Uterus (tissue), 4 donors: ENCODE results near the gene PMAIP1. TPM values are rescaled to one million over a fixed set of nuclear protein-coding genes. Genes with fewer than 3 reads are reported as not detected.

ENCODE experiments used
- DNase-seq, 2 donors: peaks; one replicate each; pipeline ENCODE4 v3.0.0-alpha.2; 2019 to 2020
- H3K27ac ChIP-seq, 2 donors: fragments of 200-600 bp; sonication (generic); 1 replicate in 1 of 2; 2 replicates in 1 of 2; pipeline ENCODE4 v1.5.1; 2016 to 2018
- H3K27me3 ChIP-seq, 2 donors: fragments of 200-600 bp; sonication (generic); one replicate each; pipeline ENCODE4 v1.5.1; 2018 to 2019; ENCODE audit warnings: control low read depth in 1 of 2
- H3K36me3 ChIP-seq, 2 donors: fragments of 200-600 bp; sonication (generic); one replicate each; pipeline ENCODE4 v1.5.1; 2019; ENCODE audit warnings: control low read depth in 1 of 2
- H3K4me1 ChIP-seq, 2 donors: fragments of 200-600 bp; sonication (generic); one replicate each; pipeline ENCODE4 v1.5.1; 2018 to 2019; ENCODE audit warnings: control low read depth in 1 of 2
- H3K4me3 ChIP-seq, 2 donors: fragments of 200-600 bp; sonication (generic); 1 replicate in 1 of 2; 2 replicates in 1 of 2; pipeline ENCODE4 v1.5.1; 2018 to 2019; ENCODE audit warnings: mild to moderate bottlenecking in 1 of 2
- H3K9me3 ChIP-seq, 2 donors: fragments of 200-600 bp; sonication (generic); one replicate each; pipeline ENCODE4 v1.5.1; 2019; ENCODE audit warnings: control low read depth in 1 of 2
- CTCF ChIP-seq, 4 experiments: fragments of 200-600 bp in 2 of 4; fragments of 450-650 bp in 2 of 4; sonication (generic) in 2 of 4; IDR thresholded peaks; one replicate each; pipeline ENCODE4 v1.5.1; 2016 to 2019; ENCODE audit warnings: antibody characterized with exemption in 4 of 4, mild to moderate bottlenecking in 2 of 4, moderate library complexity in 1 of 4
- POLR2A ChIP-seq, 2 donors: fragments of 450-650 bp; IDR thresholded peaks; one replicate each; pipeline ENCODE4 v1.6.1; 2016; ENCODE audit warnings: antibody characterized with exemption in 2 of 2, mild to moderate bottlenecking in 1 of 2, moderate library complexity in 1 of 2
- intact Hi-C: fragments of 100-400 bp; cut with DNase I; formaldehyde crosslinking; loops from one replicate; pipeline ENCODE4 v1.15.1; 2023; ENCODE audit warnings: low total_unique reads
- total RNA-seq, 4 donors: library from RNA; depleted of rRNA in 3 of 4; stranded (reverse); fragments of >200 nt in 3 of 4; gene quantifications; one replicate each; pipeline versions ENCODE4 v1.1.0 to v1.2.4, GENCODE V29; 2014 to 2023
- donor health status: DM: yes; HTN: yes; CAD: no.

The PMAIP1 gene
- total RNA-seq, 4 donors from 2014 or later: 0.82 to 3.5 (median 3.0) TPM

- Histone ChIP-seq H3K4me3 (no peak overlapping the region), H3K4me1 (no peaks in the 10 kb centered on the region), H3K36me3 (no peaks in the 10 kb centered on the region), H3K27me3 (no peaks in the 10 kb centered on the region), H3K27ac (no peak overlapping the region), H3K9me3 (no peaks in the 10 kb centered on the region)
- intact Hi-C loops: no loop called here
- DNase-seq: no peak
- TF ChIP-seq CTCF (IDR thresholded peaks at IDR 0.05): no peak
- TF ChIP-seq POLR2A (IDR thresholded peaks at IDR 0.05): no peak
Observed at GRCh38 chr18:59940068-59940467, 40.3 kb downstream of the PMAIP1 start.

GRCh38 chr18:59941331-59941730 lies 41.5 kb downstream of the PMAIP1 start:
- DNase-seq: no peak
- no peak for TF ChIP-seq POLR2A (IDR thresholded peaks at IDR 0.05)
- TF ChIP-seq CTCF (IDR thresholded peaks at IDR 0.05): no peak
- H3K36me3 ChIP-seq: no peaks in the 10 kb centered on the region
- no peak overlapping the region for H3K4me3 ChIP-seq
- no peak overlapping the region for H3K27ac ChIP-seq
- H3K4me1 ChIP-seq: no peaks in the 10 kb centered on the region
- intact Hi-C loops: no loop called here
- no peaks in the 10 kb centered on the region for H3K27me3 ChIP-seq
- no peaks in the 10 kb centered on the region for H3K9me3 ChIP-seq

- H3K27ac ChIP-seq: no peak overlapping the region
- no peaks in the 10 kb centered on the region for H3K36me3 ChIP-seq
- DNase-seq: no peak
- no peaks in the 10 kb centered on the region for H3K27me3 ChIP-seq
- intact Hi-C loops: no loop called here
- no peaks in the 10 kb centered on the region for H3K4me1 ChIP-seq
- TF ChIP-seq CTCF (IDR thresholded peaks at IDR 0.05): no peak
- H3K4me3 ChIP-seq: no peak overlapping the region
- H3K9me3 ChIP-seq: no peaks in the 10 kb centered on the region
Observed at GRCh38 chr18:59942601-59943000, 42.8 kb downstream of the PMAIP1 start.

- no peak for DNase-seq
- TF ChIP-seq POLR2A (IDR thresholded peaks at IDR 0.05) (no peak), CTCF (IDR thresholded peaks at IDR 0.05) (no peak)
- no peaks in the 10 kb centered on the region for H3K9me3 ChIP-seq
- no peak overlapping the region for H3K27ac ChIP-seq
- H3K36me3 ChIP-seq: no peaks in the 10 kb centered on the region
- no peaks in the 10 kb centered on the region for H3K27me3 ChIP-seq
- no peaks in the 10 kb centered on the region for H3K4me1 ChIP-seq
- intact Hi-C loops: no loop called here
- H3K4me3 ChIP-seq: no peak overlapping the region
Observed at GRCh38 chr18:59945544-59945943, 45.7 kb downstream of the PMAIP1 start.

GRCh38 chr18:59950215-59950944 lies 50.6 kb downstream of the PMAIP1 start:
- H3K27ac ChIP-seq: no peak overlapping the region
- H3K4me3 ChIP-seq: no peak overlapping the region
- H3K9me3 ChIP-seq: no peaks in the 10 kb centered on the region
- TF ChIP-seq POLR2A (IDR thresholded peaks at IDR 0.05) (no peak), CTCF (IDR thresholded peaks at IDR 0.05) (no peak)
- no peak for DNase-seq
- intact Hi-C loops: no loop called here
- no peaks in the 10 kb centered on the region for H3K4me1 ChIP-seq
- no peaks in the 10 kb centered on the region for H3K36me3 ChIP-seq
- H3K27me3 ChIP-seq: no peaks in the 10 kb centered on the region
